HCT116 (cell line): ENCODE measurements around the gene COMMD3. TPM values are rescaled to one million over a fixed set of nuclear protein-coding genes. Genes with fewer than 3 reads are reported as not detected.

Experiments used
- ATAC-seq: fragments of 200-7000 bp; cut with Tn5 transposase; 2 replicates; pipeline ENCODE4 v1.9.1; 2020; ENCODE audit warnings: mild to moderate bottlenecking, moderate library complexity
- BruUV-seq: library from RNA; stranded (reverse); fragments of 400-500 nt; replicated peaks from 2 replicates; lab custom pipeline; 2021; lab: Mats Ljungman, UMichigan
- CTCF ChIA-PET: fragments of 300-600 bp; sonication (Branson Sonifier 250); formaldehyde crosslinking; loops from one replicate; lab custom pipeline; 2021; ENCODE audit warnings: antibody characterized with exemption; lab: Charles Lee
- POLR2A ChIA-PET: fragments of 300-600, 350-600 bp; sonication (Branson Sonifier 250); formaldehyde crosslinking; loops from one replicate; lab custom pipeline; 2021; ENCODE audit warnings: antibody characterized with exemption; lab: Charles Lee
- RAD21 ChIA-PET, 2 experiments: fragments of 300-600 bp; sonication (Branson Sonifier 250); formaldehyde crosslinking; loops; one replicate each; lab custom pipeline; 2023; ENCODE audit warnings: low total read pairs in 2 of 2; ENCODE audit not compliant: uncharacterized antibody in 2 of 2, unreplicated experiment in 2 of 2, low non-redundant PET in 1 of 2; lab: Charles Lee
- DNase-seq: peaks from one replicate; pipeline ENCODE4 v3.0.0-alpha.2; 2010; ENCODE audit warnings: low read depth, low spot score
- H2AFZ ChIP-seq: fragments of 200-600 bp; shearing (Covaris generic), sonication (generic); 2 replicates; pipeline ENCODE4 v1.6.1; 2017; ENCODE audit warnings: low read depth, mixed run types, mixed read lengths, antibody characterized with exemption, low read length; ENCODE audit not compliant: poor library complexity, severe bottlenecking
- H3K27ac ChIP-seq: 2 replicates; pipeline ENCODE4 v1.5.1; 2012; ENCODE audit warnings: low read depth, low read length
- H3K27me3 ChIP-seq: fragments of 200-600 bp; sonication (generic); 2 replicates; pipeline ENCODE4 v1.6.1; 2016; ENCODE audit warnings: mixed run types, low read length, mixed read lengths; ENCODE audit not compliant: insufficient read depth
- H3K36me3 ChIP-seq, 2 experiments: fragments of 200-500 bp in 1 of 2; fragments of 200-600 bp in 1 of 2; sonication (Bioruptor generic) in 1 of 2; sonication (generic) in 1 of 2; 2 replicates each; pipeline versions ENCODE4 v1.5.1 to v1.6.1; 2014 to 2016; ENCODE audit warnings: low read length in 2 of 2, inconsistent platforms in 1 of 2, mixed read lengths in 1 of 2, mixed run types in 1 of 2; ENCODE audit not compliant: insufficient read depth in 2 of 2, control insufficient read depth in 1 of 2
- H3K4me1 ChIP-seq, 2 experiments: fragments of 200-600 bp in 1 of 2; sonication (generic) in 1 of 2; 2 replicates each; pipeline versions ENCODE4 v1.5.1 to v1.6.1; 2012 to 2017; ENCODE audit warnings: low read length in 2 of 2, inconsistent platforms in 1 of 2, mild to moderate bottlenecking in 1 of 2, mixed read lengths in 1 of 2, mixed run types in 1 of 2, moderate library complexity in 1 of 2; ENCODE audit not compliant: insufficient read depth in 2 of 2, control insufficient read depth in 1 of 2
- H3K4me2 ChIP-seq: fragments of 200-600 bp; sonication (generic); 2 replicates; pipeline ENCODE4 v1.6.1; 2017; ENCODE audit warnings: mixed run types, low read length, mixed read lengths
- H3K4me3 ChIP-seq, 2 experiments: fragments of 200-600 bp in 1 of 2; sonication (generic) in 1 of 2; replicated peaks in 1 of 2; 2 replicates each; pipeline ENCODE4 v1.5.1; 2011 to 2016; ENCODE audit warnings: low read length in 2 of 2, control low read depth in 1 of 2, low read depth in 1 of 2, mild to moderate bottlenecking in 1 of 2, mixed read lengths in 1 of 2, mixed run types in 1 of 2
- H3K79me2 ChIP-seq: fragments of 200-600 bp; sonication (generic); 2 replicates; pipeline ENCODE4 v1.6.1; 2017; ENCODE audit warnings: mild to moderate bottlenecking, mixed run types, low read length, moderate library complexity, mixed read lengths; ENCODE audit not compliant: insufficient read depth
- H3K9ac ChIP-seq: fragments of 200-600 bp; sonication (generic); 2 replicates; pipeline ENCODE4 v1.6.1; 2016; ENCODE audit warnings: low read length, mixed read lengths
- H3K9me2 ChIP-seq: fragments of 200-600 bp; sonication (generic), shearing (Covaris generic); 2 replicates; pipeline ENCODE4 v1.6.1; 2017; ENCODE audit warnings: mixed run types, mild to moderate bottlenecking, moderate library complexity; ENCODE audit not compliant: insufficient read depth
- H3K9me3 ChIP-seq, 2 experiments: fragments of 200-500 bp in 1 of 2; fragments of 200-600 bp in 1 of 2; sonication (Bioruptor generic) in 1 of 2; sonication (generic) in 1 of 2; 2 replicates each; pipeline ENCODE4 v1.6.1; 2014 to 2017; ENCODE audit warnings: low read length in 2 of 2, mixed read lengths in 2 of 2, inconsistent platforms in 1 of 2, low read depth in 1 of 2, mild to moderate bottlenecking in 1 of 2, mixed run types in 1 of 2, moderate library complexity in 1 of 2; ENCODE audit not compliant: control insufficient read depth in 1 of 2, insufficient read depth in 1 of 2
- H4K20me1 ChIP-seq: fragments of 200-600 bp; sonication (generic), shearing (Covaris generic); 2 replicates; pipeline ENCODE4 v1.6.1; 2017; ENCODE audit warnings: mixed run types, mild to moderate bottlenecking, moderate library complexity; ENCODE audit not compliant: insufficient read depth
- REST ChIP-seq: IDR thresholded peaks from 2 replicates; pipeline ENCODE4 v1.6.1; 2012; ENCODE audit warnings: low read depth
- TCF7L2 ChIP-seq: IDR thresholded peaks from 2 replicates; pipeline ENCODE4 v1.7.0; 2011; ENCODE audit warnings: borderline replicate concordance, inconsistent platforms; ENCODE audit not compliant: insufficient read depth, insufficient read length; ENCODE audit errors: extremely low read depth
- intact Hi-C: fragments of 100-400 bp; cut with micrococcal nuclease; formaldehyde crosslinking; loops from 2 replicates; pipeline ENCODE4 v1.10.0; 2022
- total RNA-seq: library from RNA; stranded (reverse); gene quantifications from one replicate; pipeline ENCODE4 v1.2.1, GENCODE V29; 2021; ENCODE audit not compliant: unreplicated experiment
- TF ChIP-seq, protein P1 (sequence below), 3 experiments: fragments of 200-600 bp in 1 of 3; sonication (generic) in 1 of 3; IDR thresholded peaks in 2 of 3; conservative IDR thresholded peaks in 1 of 3; 2 replicates each; pipeline ENCODE4 v1.5.1; 2012 to 2017; ENCODE audit warnings: low read depth in 2 of 3, low read length in 2 of 3, antibody characterized with exemption in 1 of 3, borderline replicate concordance in 1 of 3, control low read depth in 1 of 3, mild to moderate bottlenecking in 1 of 3, mixed read lengths in 1 of 3, mixed run types in 1 of 3, moderate library complexity in 1 of 3; ENCODE audit not compliant: insufficient read depth in 1 of 3

COMMD3 gene
- total RNA-seq, 1 experiment from 2014 or later, result 43.0 TPM

- intact Hi-C loops, result no loop called here
- POLR2A ChIA-PET, result interaction anchor here (1.3 kb wide), 1 partner anchor 9 kb away, joined by 4 read pairs; no protein-coding TSS in a partner anchor
- no peaks in the 10 kb centered on the region for H3K27me3 ChIP-seq
- H3K79me2 ChIP-seq, result no peaks in the 10 kb centered on the region
- no peaks in the 10 kb centered on the region for H3K4me1 ChIP-seq
- DNase-seq (no peak), ATAC-seq (no peak)
- no peak overlapping the region for H3K9ac ChIP-seq
- H3K27ac ChIP-seq, result no peak overlapping the region
- CTCF ChIA-PET, result no interaction called here
- H3K4me2 ChIP-seq, result no peak overlapping the region
- no peak overlapping the region for H3K4me3 ChIP-seq
- no peak for TF ChIP-seq TCF7L2
- no peak for TF ChIP-seq REST
- TF ChIP-seq, protein P1, sequence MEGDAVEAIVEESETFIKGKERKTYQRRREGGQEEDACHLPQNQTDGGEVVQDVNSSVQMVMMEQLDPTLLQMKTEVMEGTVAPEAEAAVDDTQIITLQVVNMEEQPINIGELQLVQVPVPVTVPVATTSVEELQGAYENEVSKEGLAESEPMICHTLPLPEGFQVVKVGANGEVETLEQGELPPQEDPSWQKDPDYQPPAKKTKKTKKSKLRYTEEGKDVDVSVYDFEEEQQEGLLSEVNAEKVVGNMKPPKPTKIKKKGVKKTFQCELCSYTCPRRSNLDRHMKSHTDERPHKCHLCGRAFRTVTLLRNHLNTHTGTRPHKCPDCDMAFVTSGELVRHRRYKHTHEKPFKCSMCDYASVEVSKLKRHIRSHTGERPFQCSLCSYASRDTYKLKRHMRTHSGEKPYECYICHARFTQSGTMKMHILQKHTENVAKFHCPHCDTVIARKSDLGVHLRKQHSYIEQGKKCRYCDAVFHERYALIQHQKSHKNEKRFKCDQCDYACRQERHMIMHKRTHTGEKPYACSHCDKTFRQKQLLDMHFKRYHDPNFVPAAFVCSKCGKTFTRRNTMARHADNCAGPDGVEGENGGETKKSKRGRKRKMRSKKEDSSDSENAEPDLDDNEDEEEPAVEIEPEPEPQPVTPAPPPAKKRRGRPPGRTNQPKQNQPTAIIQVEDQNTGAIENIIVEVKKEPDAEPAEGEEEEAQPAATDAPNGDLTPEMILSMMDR (IDR thresholded peaks at IDR 0.05 in 2 of 3, conservative IDR thresholded peaks at IDR 0.05 in 1 of 3; ENCODE audit: borderline replicate concordance in 1 of 3, insufficient read depth in 1 of 3, low read depth in 2 of 3, low read length in 2 of 3), result no peak
- no peaks in the 10 kb centered on the region for H4K20me1 ChIP-seq
- H2AFZ ChIP-seq, result no peak overlapping the region
- no peaks in the 10 kb centered on the region for H3K9me3 ChIP-seq
- no peaks in the 10 kb centered on the region for H3K36me3 ChIP-seq
- no TSS peak for BruUV-seq
- no peaks in the 10 kb centered on the region for H3K9me2 ChIP-seq
- RAD21 ChIA-PET, result interaction anchor here in 1 of 2 experiments (0.6 kb wide), 1 partner anchor 468 kb away, joined by 5 read pairs; no protein-coding TSS in a partner anchor
These were observed 33.6 kb downstream of the COMMD3 start for GRCh38 chr10:22349755-22350154.
